ENCODE results near the gene GTF3C5.

DNA sequence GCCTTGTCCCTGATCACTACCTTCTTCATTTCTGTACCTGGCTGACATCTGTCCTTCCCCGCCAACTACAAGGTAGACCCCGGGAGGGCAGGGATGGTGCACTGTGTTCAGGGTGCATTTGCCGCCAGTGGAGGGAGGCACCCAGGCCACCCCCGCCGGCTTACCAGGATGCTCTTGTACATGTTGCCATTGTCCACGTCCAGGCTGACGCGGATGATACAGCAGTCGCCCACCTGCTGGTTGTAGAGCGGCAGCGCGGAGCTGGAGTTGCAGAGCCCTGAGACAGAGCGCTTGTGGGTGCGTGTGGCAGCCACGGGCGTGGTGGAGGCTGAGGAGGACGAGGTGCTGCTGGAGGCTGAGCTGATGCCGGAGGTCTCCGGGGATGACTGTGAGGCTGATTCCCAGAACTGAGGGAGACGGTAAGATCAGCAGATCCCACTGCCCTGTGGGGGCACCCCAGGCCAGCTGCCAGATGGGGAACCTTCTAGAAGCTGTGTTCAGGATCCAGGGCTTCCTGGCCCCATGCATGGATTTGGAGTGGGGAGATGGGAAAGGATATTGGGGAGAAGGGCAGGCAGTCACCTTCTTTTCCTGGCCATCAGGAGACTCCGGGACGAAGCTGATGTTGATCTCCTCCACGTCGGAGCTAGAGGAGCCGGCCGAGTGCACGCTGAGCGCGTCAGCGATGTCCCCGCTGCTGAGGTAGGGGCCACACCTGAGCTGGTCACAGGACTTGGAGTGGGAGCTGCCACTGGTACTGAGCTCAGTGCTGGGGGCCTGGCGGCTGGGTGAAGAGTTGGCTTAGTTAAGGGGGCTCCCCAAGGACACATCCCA is 70.8 kb downstream of the GTF3C5 start:
- TF ChIP-seq, protein P1, sequence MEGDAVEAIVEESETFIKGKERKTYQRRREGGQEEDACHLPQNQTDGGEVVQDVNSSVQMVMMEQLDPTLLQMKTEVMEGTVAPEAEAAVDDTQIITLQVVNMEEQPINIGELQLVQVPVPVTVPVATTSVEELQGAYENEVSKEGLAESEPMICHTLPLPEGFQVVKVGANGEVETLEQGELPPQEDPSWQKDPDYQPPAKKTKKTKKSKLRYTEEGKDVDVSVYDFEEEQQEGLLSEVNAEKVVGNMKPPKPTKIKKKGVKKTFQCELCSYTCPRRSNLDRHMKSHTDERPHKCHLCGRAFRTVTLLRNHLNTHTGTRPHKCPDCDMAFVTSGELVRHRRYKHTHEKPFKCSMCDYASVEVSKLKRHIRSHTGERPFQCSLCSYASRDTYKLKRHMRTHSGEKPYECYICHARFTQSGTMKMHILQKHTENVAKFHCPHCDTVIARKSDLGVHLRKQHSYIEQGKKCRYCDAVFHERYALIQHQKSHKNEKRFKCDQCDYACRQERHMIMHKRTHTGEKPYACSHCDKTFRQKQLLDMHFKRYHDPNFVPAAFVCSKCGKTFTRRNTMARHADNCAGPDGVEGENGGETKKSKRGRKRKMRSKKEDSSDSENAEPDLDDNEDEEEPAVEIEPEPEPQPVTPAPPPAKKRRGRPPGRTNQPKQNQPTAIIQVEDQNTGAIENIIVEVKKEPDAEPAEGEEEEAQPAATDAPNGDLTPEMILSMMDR (IDR thresholded peaks at IDR 0.05), result no peak
- no peak for TF ChIP-seq EZH2phosphoT487 (IDR thresholded peaks at IDR 0.05)
